ENCODE results near the gene HIVEP3. TPM values are rescaled to one million over a fixed set of nuclear protein-coding genes. Genes with fewer than 3 reads are reported as not detected.
"Not testable (repeated sequence)": the region's sequence is repeated elsewhere in the genome, so short reads cannot be mapped to it uniquely, and the experiment has no call there.

Gene HIVEP3
- total RNA-seq, 1 donor from 2014 or later = 0.37 TPM

DNA sequence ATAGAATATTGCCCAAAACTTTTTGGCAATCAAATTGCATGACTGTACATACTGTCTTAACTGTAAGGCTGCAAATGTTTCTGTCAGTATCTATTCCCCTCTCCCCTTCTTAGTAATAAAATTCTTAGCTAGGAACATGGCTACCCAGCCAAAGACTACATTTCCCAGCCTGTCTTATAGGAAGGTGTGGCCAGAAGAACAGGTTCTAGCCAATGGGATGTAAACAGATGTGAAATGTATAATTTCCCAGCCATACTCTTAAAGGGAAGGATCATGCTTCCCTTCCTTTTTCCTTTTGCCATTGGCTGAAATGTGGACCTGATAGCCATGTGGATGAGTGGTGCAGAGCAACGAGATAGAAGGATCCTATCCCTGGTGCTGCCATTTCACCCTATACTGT, 7.0 kb upstream of the HIVEP3 start:
- no peaks in the 10 kb centered on the region for H3F3A ChIP-seq (ENCODE audit: low read depth)
- H3K27ac ChIP-seq = no peak overlapping the region
- Mint-ChIP-seq H3K9me3 (peaks cover 3% of the 10 kb centered on the region), H3K36me3 (no peaks in the 10 kb centered on the region), H3K27me3 (ENCODE audit: insufficient read depth, low read depth) (peaks cover 2% of the 10 kb centered on the region), H3K4me1 (peaks cover 3% of the 10 kb centered on the region), H3K27ac (no peak overlapping the region), H3K4me3 (no peak overlapping the region)
- no peaks in the 10 kb centered on the region for H3K9me3 ChIP-seq (ENCODE audit: low read depth)
- H3K4me1 ChIP-seq = no peaks in the 10 kb centered on the region
- H3K9ac ChIP-seq = no peak overlapping the region
- DNase-seq (ENCODE audit: low spot score) = no peak
- no peak overlapping the region for H3K4me2 ChIP-seq
- H3K79me2 ChIP-seq (ENCODE audit: low read depth) = no peaks in the 10 kb centered on the region
- H2AFZ ChIP-seq (replicated peaks) = no peak overlapping the region
- H3K36me3 ChIP-seq = no peaks in the 10 kb centered on the region
- TF ChIP-seq, protein P1, sequence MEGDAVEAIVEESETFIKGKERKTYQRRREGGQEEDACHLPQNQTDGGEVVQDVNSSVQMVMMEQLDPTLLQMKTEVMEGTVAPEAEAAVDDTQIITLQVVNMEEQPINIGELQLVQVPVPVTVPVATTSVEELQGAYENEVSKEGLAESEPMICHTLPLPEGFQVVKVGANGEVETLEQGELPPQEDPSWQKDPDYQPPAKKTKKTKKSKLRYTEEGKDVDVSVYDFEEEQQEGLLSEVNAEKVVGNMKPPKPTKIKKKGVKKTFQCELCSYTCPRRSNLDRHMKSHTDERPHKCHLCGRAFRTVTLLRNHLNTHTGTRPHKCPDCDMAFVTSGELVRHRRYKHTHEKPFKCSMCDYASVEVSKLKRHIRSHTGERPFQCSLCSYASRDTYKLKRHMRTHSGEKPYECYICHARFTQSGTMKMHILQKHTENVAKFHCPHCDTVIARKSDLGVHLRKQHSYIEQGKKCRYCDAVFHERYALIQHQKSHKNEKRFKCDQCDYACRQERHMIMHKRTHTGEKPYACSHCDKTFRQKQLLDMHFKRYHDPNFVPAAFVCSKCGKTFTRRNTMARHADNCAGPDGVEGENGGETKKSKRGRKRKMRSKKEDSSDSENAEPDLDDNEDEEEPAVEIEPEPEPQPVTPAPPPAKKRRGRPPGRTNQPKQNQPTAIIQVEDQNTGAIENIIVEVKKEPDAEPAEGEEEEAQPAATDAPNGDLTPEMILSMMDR (IDR thresholded peaks at IDR 0.05) = no peak
- TF ChIP-seq EZH2phosphoT487 (IDR thresholded peaks at IDR 0.05) (no peak), EZH2 (IDR thresholded peaks at IDR 0.05) (no peak)
- no peak overlapping the region for H3K4me3 ChIP-seq
- no peaks in the 10 kb centered on the region for H3K27me3 ChIP-seq
- H4K20me1 ChIP-seq (ENCODE audit: low read depth) = no peaks in the 10 kb centered on the region

DNA sequence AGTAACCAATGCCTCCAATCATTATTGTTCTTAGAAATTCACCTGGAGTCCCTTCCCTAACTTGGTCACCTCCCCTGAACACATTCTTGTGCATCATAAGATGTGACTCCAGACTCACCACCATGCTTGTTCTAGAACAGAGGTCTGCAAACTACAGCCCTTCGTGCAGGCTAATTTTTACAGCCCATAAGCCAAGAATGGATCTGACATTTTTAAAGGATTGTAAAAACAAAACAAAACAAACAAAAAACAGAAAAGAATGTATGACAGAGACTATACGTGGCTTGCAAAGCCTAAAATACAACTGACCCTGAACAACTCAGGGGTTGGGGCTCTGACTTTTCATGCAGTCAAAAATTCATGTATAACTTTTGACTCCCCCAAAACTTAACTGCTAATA, 6.2 kb upstream of the HIVEP3 start:
- no peaks in the 10 kb centered on the region for H3K36me3 Mint-ChIP-seq
- Histone ChIP-seq H3K79me2 (ENCODE audit: low read depth) (no peaks in the 10 kb centered on the region), H3K27me3 (no peaks in the 10 kb centered on the region), H2AFZ (replicated peaks) (no peak overlapping the region), H3K36me3 (no peaks in the 10 kb centered on the region), H4K20me1 (ENCODE audit: low read depth) (no peaks in the 10 kb centered on the region), H3K4me2 (no peak overlapping the region), H3K9me3 (ENCODE audit: low read depth) (no peaks in the 10 kb centered on the region), H3K4me1 (peaks cover 4% of the 10 kb centered on the region), H3F3A (ENCODE audit: low read depth) (peaks cover 8% of the 10 kb centered on the region), H3K4me3 (no peak overlapping the region), H3K27ac (no peak overlapping the region), H3K9ac (no peak overlapping the region)
- H3K4me3 Mint-ChIP-seq = no peak overlapping the region
- no peak for DNase-seq (ENCODE audit: low spot score)
- H3K27me3 Mint-ChIP-seq (ENCODE audit: insufficient read depth, low read depth) = peaks cover under 1% of the 10 kb centered on the region
- TF ChIP-seq, protein P1 (IDR thresholded peaks at IDR 0.05) = no peak
- TF ChIP-seq EZH2 (IDR thresholded peaks at IDR 0.05) (no peak), EZH2phosphoT487 (IDR thresholded peaks at IDR 0.05) (no peak)
- H3K9me3 Mint-ChIP-seq = peaks cover 3% of the 10 kb centered on the region
- no peak overlapping the region for H3K27ac Mint-ChIP-seq
- peaks cover 10% of the 10 kb centered on the region for H3K4me1 Mint-ChIP-seq

DNA sequence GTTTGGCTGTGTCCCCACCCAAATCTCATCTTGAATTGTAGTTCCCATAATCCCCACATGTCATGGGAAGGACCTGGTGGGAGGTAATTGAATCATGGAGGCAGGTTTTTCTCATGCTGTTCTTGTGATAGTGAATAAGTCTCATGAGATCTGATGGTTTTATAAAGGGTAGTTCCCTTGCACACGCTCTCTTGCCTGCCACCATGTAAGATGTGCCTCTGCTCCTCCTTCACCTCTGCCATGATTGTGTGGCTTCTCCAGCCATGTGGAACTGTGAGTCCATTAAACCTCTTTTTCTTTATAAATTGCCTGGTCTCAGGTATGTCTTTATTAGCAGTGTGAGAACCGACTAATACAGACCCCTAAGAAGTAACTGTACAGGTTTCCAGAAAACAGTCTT, 2.5 kb upstream of the HIVEP3 start:
- not testable (repeated sequence) for H3K27ac Mint-ChIP-seq; H3K4me2 ChIP-seq; H3K9me3 Mint-ChIP-seq; H3K9me3 ChIP-seq (ENCODE audit: low read depth); H4K20me1 ChIP-seq (ENCODE audit: low read depth); H3K27ac ChIP-seq; H3K4me3 Mint-ChIP-seq; H3K4me3 ChIP-seq; H3K9ac ChIP-seq; H3K36me3 Mint-ChIP-seq; DNase-seq (ENCODE audit: low spot score); H3K36me3 ChIP-seq; H3K27me3 Mint-ChIP-seq (ENCODE audit: insufficient read depth, low read depth); H3K79me2 ChIP-seq (ENCODE audit: low read depth); H2AFZ ChIP-seq (replicated peaks)
- Histone ChIP-seq H3F3A (ENCODE audit: low read depth) (peaks cover 24% of the 10 kb centered on the region), H3K27me3 (peaks cover 34% of the 10 kb centered on the region), H3K4me1 (peaks cover 26% of the 10 kb centered on the region)
- peaks cover 37% of the 10 kb centered on the region for H3K4me1 Mint-ChIP-seq

DNA sequence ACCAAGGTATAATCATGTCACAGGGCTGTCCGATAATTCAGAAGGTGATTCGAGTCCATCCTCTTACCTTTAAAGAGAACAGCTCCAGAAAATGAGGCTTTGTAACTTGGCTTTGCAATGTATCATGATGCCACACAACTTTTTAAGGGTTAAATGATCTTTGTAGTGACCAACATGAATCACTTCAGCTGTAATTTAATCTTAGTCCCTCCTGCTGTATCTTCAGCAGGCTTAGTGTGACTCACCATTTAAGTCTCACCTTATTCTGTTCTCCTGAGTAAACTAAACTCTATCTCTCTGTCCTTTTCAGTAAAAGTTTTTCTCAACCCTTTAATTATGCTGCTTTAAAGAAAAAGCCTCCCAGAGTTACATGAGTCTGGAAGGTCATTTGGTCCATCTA, 1.9 kb upstream of the HIVEP3 start:
- no peak overlapping the region for H3K4me3 ChIP-seq
- Mint-ChIP-seq H3K27me3 (ENCODE audit: insufficient read depth, low read depth) (no peaks in the 10 kb centered on the region), H3K9me3 (peaks cover 3% of the 10 kb centered on the region), H3K4me3 (no peak overlapping the region), H3K36me3 (no peaks in the 10 kb centered on the region), H3K4me1 (peaks cover 43% of the 10 kb centered on the region), H3K27ac (no peak overlapping the region)
- no peak overlapping the region for H3K4me2 ChIP-seq
- H3K9me3 ChIP-seq (ENCODE audit: low read depth) = no peaks in the 10 kb centered on the region
- H3K36me3 ChIP-seq = no peaks in the 10 kb centered on the region
- no peak for DNase-seq (ENCODE audit: low spot score)
- no peak overlapping the region for H3K27ac ChIP-seq
- H3K79me2 ChIP-seq (ENCODE audit: low read depth) = no peaks in the 10 kb centered on the region
- TF ChIP-seq, protein P1 (IDR thresholded peaks at IDR 0.05) = no peak
- TF ChIP-seq EZH2 (IDR thresholded peaks at IDR 0.05) (no peak), EZH2phosphoT487 (IDR thresholded peaks at IDR 0.05) (no peak)
- H3K27me3 ChIP-seq = peaks cover 41% of the 10 kb centered on the region
- H3K9ac ChIP-seq = no peak overlapping the region
- peaks cover 26% of the 10 kb centered on the region for H3K4me1 ChIP-seq
- peaks cover 7% of the 10 kb centered on the region for H4K20me1 ChIP-seq (ENCODE audit: low read depth)
- H3F3A ChIP-seq (ENCODE audit: low read depth) = peaks cover 24% of the 10 kb centered on the region
- H2AFZ ChIP-seq (replicated peaks) = no peak overlapping the region
